Cardiac muscle cell (in vitro differentiated cells and primary cell): ENCODE results near the gene SKIDA1. TPM values are rescaled to one million over a fixed set of nuclear protein-coding genes. Genes with fewer than 3 reads are reported as not detected.
"Not testable (repeated sequence)": the region's sequence is repeated elsewhere in the genome, so short reads cannot be mapped to it uniquely, and the experiment has no call there.

Experiments used
- DNase-seq, 2 donors: peaks; one replicate each; pipeline versions ENCODE4 v3.0.0 to v3.0.0-alpha.2; 2010 to 2017; ENCODE audit warnings: low read depth in 1 of 2, low spot score in 1 of 2
- H3K27ac ChIP-seq: fragments of 200-600 bp; sonication (generic); 2 replicates; pipeline ENCODE4 v1.5.1; 2016
- H3K27me3 ChIP-seq: fragments of 200-600 bp; sonication (generic); 2 replicates; pipeline ENCODE4 v1.6.0; 2016; ENCODE audit warnings: control low read depth
- H3K36me3 ChIP-seq: fragments of 200-600 bp; sonication (generic); 2 replicates; pipeline ENCODE4 v1.5.1; 2016; ENCODE audit warnings: control low read depth
- H3K4me1 ChIP-seq: fragments of 200-600 bp; sonication (generic); 2 replicates; pipeline ENCODE4 v1.8.1; 2017; ENCODE audit warnings: low read depth, mild to moderate bottlenecking, mixed run types
- H3K4me3 ChIP-seq: fragments of 200-600 bp; sonication (generic); 2 replicates; pipeline ENCODE4 v1.5.1; 2016; ENCODE audit warnings: mild to moderate bottlenecking
- H3K9me3 ChIP-seq: fragments of 200-600 bp; sonication (generic); 2 replicates; pipeline ENCODE4 v1.5.1; 2017; ENCODE audit warnings: low read depth, mild to moderate bottlenecking, control low read depth
- polyA plus RNA-seq: library from polyadenylated mRNA; unstranded; fragments of >200 nt; fragmentation: Nextera tagmentation; extraction: Ambion mirVana; gene quantifications from 2 replicates; pipeline ENCODE4 v1.2.1, GENCODE V29; 2016
- total RNA-seq: library from RNA; depleted of rRNA; stranded (reverse); fragments of >200 nt; gene quantifications from 2 replicates; pipeline ENCODE4 v1.2.3, GENCODE V29; 2016
- TF ChIP-seq, protein P1 (sequence below): IDR thresholded peaks from 2 replicates; pipeline ENCODE4 v1.5.1; 2012; ENCODE audit warnings: low read depth, mild to moderate bottlenecking, low read length

The SKIDA1 gene
- total and polyA plus RNA-seq, 2 experiments from 2014 or later: 4.3 to 62.4 TPM

DNA sequence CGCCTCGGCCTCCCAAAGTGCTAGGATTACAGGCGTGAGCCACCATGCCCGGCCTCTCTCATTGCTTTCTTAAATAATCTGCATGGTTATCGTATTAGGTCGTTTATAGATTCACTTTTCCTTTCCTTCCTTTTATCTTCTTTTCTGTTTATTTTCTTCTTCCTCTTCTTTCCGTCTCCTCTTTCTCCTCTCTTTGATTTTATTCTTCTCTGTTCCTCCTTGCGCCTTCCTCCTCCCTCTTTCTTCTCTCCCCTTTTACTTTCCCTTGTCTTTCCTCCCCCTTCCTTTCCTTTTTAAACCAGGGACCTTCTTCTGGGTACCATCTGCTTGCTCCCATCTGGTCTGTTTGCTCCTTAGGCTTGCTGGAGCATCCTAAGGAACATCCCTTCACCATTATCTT lies 27.2 kb upstream of the SKIDA1 start:
- Histone ChIP-seq H3K4me3 (no peak overlapping the region), H3K36me3 (peaks cover 18% of the 10 kb centered on the region), H3K27ac (no peak overlapping the region), H3K9me3 (no peaks in the 10 kb centered on the region), H3K27me3 (no peaks in the 10 kb centered on the region), H3K4me1 (peaks cover 3% of the 10 kb centered on the region)
- TF ChIP-seq, protein P1, sequence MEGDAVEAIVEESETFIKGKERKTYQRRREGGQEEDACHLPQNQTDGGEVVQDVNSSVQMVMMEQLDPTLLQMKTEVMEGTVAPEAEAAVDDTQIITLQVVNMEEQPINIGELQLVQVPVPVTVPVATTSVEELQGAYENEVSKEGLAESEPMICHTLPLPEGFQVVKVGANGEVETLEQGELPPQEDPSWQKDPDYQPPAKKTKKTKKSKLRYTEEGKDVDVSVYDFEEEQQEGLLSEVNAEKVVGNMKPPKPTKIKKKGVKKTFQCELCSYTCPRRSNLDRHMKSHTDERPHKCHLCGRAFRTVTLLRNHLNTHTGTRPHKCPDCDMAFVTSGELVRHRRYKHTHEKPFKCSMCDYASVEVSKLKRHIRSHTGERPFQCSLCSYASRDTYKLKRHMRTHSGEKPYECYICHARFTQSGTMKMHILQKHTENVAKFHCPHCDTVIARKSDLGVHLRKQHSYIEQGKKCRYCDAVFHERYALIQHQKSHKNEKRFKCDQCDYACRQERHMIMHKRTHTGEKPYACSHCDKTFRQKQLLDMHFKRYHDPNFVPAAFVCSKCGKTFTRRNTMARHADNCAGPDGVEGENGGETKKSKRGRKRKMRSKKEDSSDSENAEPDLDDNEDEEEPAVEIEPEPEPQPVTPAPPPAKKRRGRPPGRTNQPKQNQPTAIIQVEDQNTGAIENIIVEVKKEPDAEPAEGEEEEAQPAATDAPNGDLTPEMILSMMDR: no peak
- DNase-seq: no peak

DNA sequence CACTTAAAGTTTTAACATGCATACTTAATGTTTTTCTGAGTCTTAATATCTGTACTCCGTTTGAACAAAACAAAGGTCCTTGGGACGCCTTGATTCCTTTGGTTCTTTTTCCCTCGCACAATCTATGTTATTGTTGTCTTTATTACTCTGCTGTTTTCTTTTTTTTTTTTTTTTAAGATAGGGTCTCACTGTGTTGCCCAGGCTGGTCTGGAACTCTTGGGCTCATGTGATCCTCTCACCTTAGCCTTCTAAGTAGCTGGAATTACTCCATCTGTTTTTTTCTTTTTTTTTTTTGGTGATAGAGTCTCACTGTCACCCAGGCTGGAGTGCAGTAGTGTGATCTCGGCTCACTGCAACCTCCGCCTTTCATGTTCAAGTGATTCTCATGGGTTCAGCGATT lies 21.8 kb upstream of the SKIDA1 start:
- peaks cover 3% of the 10 kb centered on the region for H3K4me1 ChIP-seq
- no peaks in the 10 kb centered on the region for H3K9me3 ChIP-seq
- peaks cover 36% of the 10 kb centered on the region for H3K36me3 ChIP-seq
- peak overlapping the region; percentile 34 for H3K27ac ChIP-seq
- H3K4me3 ChIP-seq: no peak overlapping the region
- TF ChIP-seq, protein P1: no peak
- H3K27me3 ChIP-seq: no peaks in the 10 kb centered on the region
- no peak for DNase-seq

DNA sequence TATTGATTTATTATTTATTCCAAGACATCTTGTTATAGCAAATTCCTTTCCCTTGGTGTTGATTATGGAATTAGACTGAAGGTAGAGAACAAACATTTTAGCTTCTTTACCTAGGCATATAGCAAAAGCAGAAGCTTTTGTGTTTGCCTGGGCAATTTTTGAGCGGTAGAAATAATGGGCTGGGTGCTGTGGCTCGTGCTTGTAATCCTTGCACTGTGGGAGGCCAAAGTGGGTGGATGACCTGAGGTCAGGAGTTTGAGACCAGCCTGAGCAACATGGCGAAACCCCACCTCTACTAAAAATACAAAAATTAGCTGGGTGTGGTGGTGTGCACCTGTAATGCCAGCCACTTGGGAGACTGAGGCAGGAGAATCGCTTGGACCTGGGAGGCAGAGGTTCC lies 15.2 kb upstream of the SKIDA1 start:
- H3K4me1 ChIP-seq, H3K27ac ChIP-seq, DNase-seq, H3K9me3 ChIP-seq, H3K27me3 ChIP-seq, H3K4me3 ChIP-seq: not testable (repeated sequence)
- H3K36me3 ChIP-seq: peaks cover 61% of the 10 kb centered on the region

DNA sequence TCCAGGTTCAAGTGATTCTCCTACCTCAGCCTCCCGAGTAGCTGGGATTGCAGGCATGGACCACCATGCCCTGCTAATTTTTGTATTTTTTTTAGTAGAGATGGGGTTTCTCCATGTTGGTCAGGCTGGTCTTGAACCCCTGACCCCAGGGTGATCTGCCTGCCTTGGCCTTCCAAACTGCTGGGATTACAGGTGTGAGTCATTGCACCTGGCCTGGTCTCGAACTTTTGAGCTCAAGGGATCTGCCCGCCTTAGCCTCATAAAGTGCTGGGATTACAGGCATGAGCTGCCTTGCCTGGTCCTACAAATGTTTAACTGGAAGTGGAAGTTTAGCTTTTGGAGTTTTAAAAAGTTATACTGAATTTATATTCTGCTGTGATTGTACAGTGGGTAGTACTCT lies 11.4 kb upstream of the SKIDA1 start:
- no peak for DNase-seq
- H3K36me3 ChIP-seq: peaks cover 29% of the 10 kb centered on the region
- no peak overlapping the region for H3K27ac ChIP-seq
- peaks cover 13% of the 10 kb centered on the region for H3K4me1 ChIP-seq
- no peaks in the 10 kb centered on the region for H3K27me3 ChIP-seq
- H3K9me3 ChIP-seq: no peaks in the 10 kb centered on the region
- TF ChIP-seq, protein P1: no peak
- H3K4me3 ChIP-seq: no peak overlapping the region

DNA sequence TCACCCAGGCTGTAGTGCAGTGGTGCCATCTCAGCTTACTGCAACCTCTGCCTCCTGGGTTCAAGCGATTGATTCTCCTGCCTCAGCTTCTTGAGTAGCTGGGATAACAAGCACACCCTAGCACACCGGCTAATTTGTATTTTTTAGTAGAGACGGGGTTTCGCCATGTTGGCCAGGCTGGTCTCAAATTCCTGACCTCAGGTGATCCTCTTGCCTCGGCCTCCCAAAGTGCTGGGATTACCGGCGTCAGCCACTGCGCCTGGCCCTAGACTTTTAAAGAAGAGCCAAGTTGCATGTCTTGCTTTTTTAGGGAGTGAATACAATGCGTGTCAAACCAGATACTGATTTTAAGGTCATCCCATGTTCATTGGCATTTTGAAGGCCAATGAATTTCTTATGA lies 10.5 kb upstream of the SKIDA1 start:
- not testable (repeated sequence) for H3K27me3 ChIP-seq, DNase-seq, H3K27ac ChIP-seq, H3K9me3 ChIP-seq, H3K4me3 ChIP-seq
- Histone ChIP-seq H3K4me1 (peaks cover 20% of the 10 kb centered on the region), H3K36me3 (peaks cover 20% of the 10 kb centered on the region)

DNA sequence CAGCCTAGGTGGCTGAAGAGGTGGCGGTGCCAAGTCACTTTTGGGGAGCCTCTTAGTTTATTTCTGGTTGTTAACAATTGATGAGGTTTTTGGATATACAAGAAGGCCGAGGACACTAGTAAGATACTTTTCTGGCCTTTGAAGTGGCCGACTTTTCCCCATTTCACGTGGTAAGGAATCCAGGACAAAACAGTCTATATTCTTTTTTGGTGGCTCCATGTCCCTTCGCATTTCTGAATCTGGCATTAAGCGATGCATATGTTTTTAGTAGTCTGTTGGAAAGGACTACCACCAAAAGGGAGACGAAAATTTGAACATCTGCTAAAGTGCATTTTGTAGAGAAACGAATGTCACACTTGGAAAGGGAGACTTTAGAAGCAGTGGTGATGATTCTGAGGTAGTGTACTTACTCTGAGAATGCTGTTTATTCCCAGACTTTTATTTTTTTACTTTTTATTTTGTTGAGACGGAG lies 10.0 kb upstream of the SKIDA1 start:
- peak overlapping the region; percentile 46 for H3K4me3 ChIP-seq
- no peaks in the 10 kb centered on the region for H3K27me3 ChIP-seq
- TF ChIP-seq, protein P1: no peak
- no peaks in the 10 kb centered on the region for H3K9me3 ChIP-seq
- no peak for DNase-seq
- peaks cover 25% of the 10 kb centered on the region for H3K4me1 ChIP-seq
- H3K27ac ChIP-seq: peak overlapping the region; percentile 98
- H3K36me3 ChIP-seq: peaks cover 19% of the 10 kb centered on the region
